Measurements from ENCODE around the gene SIL1. TPM values are rescaled to one million over a fixed set of nuclear protein-coding genes. Genes with fewer than 3 reads are reported as not detected.
"Not testable (repeated sequence)": the region's sequence is repeated elsewhere in the genome, so short reads cannot be mapped to it uniquely, and the experiment has no call there.

The SIL1 gene
- total RNA-seq, 2 experiments from 2014 or later, result 21.4 to 29.6 TPM

- no peak for DNase-seq
- Mint-ChIP-seq H3K4me1 (ENCODE audit: low read depth) (no peaks in the 10 kb centered on the region), H3K36me3 (ENCODE audit: low read depth) (peaks cover 7% of the 10 kb centered on the region), H3K9me3 (no peaks in the 10 kb centered on the region), H3K27ac (no peak overlapping the region), H3K27me3 (ENCODE audit: low read depth) (no peaks in the 10 kb centered on the region), H3K4me3 (no peak overlapping the region)
- intact Hi-C loops (cut with micrococcal nuclease), result no loop called here
- CTCF ChIA-PET, result interaction anchor here (0.5 kb wide), 1 partner anchor 358 kb away, joined by 4 read pairs; no protein-coding TSS in a partner anchor
Observed at GRCh38 chr5:139043157-139043905, 154.8 kb downstream of the SIL1 start.

GRCh38 chr5:139040081-139040480 lies 158.1 kb downstream of the SIL1 start:
- H3K4me1 Mint-ChIP-seq (ENCODE audit: low read depth), result peaks cover 5% of the 10 kb centered on the region
- H3K27ac Mint-ChIP-seq, result no peak overlapping the region
- no peaks in the 10 kb centered on the region for H3K27me3 Mint-ChIP-seq (ENCODE audit: low read depth)
- no peak for DNase-seq
- H3K36me3 Mint-ChIP-seq (ENCODE audit: low read depth), result peaks cover 18% of the 10 kb centered on the region
- CTCF ChIA-PET, result no interaction called here
- peaks cover 11% of the 10 kb centered on the region for H3K9me3 Mint-ChIP-seq
- intact Hi-C loops (cut with micrococcal nuclease), result no loop called here
- H3K4me3 Mint-ChIP-seq, result no peak overlapping the region

GRCh38 chr5:139038613-139039305 lies 159.4 kb downstream of the SIL1 start:
- CTCF ChIA-PET, result no interaction called here
- Mint-ChIP-seq H3K27ac (no peak overlapping the region), H3K4me1 (ENCODE audit: low read depth) (peaks cover 5% of the 10 kb centered on the region), H3K27me3 (ENCODE audit: low read depth) (no peaks in the 10 kb centered on the region), H3K36me3 (ENCODE audit: low read depth) (peaks cover 18% of the 10 kb centered on the region), H3K4me3 (no peak overlapping the region), H3K9me3 (peaks cover 11% of the 10 kb centered on the region)
- DNase-seq, result no peak
- intact Hi-C loops (cut with micrococcal nuclease), result no loop called here

GRCh38 chr5:139037732-139038131 lies 160.4 kb downstream of the SIL1 start:
- Mint-ChIP-seq H3K27ac (no peak overlapping the region), H3K4me3 (no peak overlapping the region), H3K36me3 (ENCODE audit: low read depth) (peaks cover 18% of the 10 kb centered on the region), H3K4me1 (ENCODE audit: low read depth) (peaks cover 5% of the 10 kb centered on the region), H3K9me3 (peaks cover 18% of the 10 kb centered on the region), H3K27me3 (ENCODE audit: low read depth) (no peaks in the 10 kb centered on the region)
- peak; percentile 18 for DNase-seq
- CTCF ChIA-PET, result no interaction called here
- intact Hi-C loops (cut with micrococcal nuclease), result no loop called here

GRCh38 chr5:139036332-139036731 lies 161.8 kb downstream of the SIL1 start:
- H3K27me3 Mint-ChIP-seq (ENCODE audit: low read depth); H3K4me3 Mint-ChIP-seq; intact Hi-C loops (cut with micrococcal nuclease); CTCF ChIA-PET; H3K4me1 Mint-ChIP-seq (ENCODE audit: low read depth); H3K27ac Mint-ChIP-seq; DNase-seq: not testable (repeated sequence)
- Mint-ChIP-seq H3K36me3 (ENCODE audit: low read depth) (peaks cover 17% of the 10 kb centered on the region), H3K9me3 (peaks cover 18% of the 10 kb centered on the region)

- no peak overlapping the region for H3K4me3 Mint-ChIP-seq
- no peaks in the 10 kb centered on the region for H3K27me3 Mint-ChIP-seq (ENCODE audit: low read depth)
- no peaks in the 10 kb centered on the region for H3K9me3 Mint-ChIP-seq
- H3K27ac Mint-ChIP-seq, result no peak overlapping the region
- no peak for DNase-seq
- intact Hi-C loops (cut with micrococcal nuclease), result no loop called here
- peaks cover 5% of the 10 kb centered on the region for H3K4me1 Mint-ChIP-seq (ENCODE audit: low read depth)
- CTCF ChIA-PET, result no interaction called here
- H3K36me3 Mint-ChIP-seq (ENCODE audit: low read depth), result peaks cover 14% of the 10 kb centered on the region
Observed at GRCh38 chr5:139027150-139027549, 171.0 kb downstream of the SIL1 start.

- Mint-ChIP-seq H3K4me1 (ENCODE audit: low read depth) (peaks cover 5% of the 10 kb centered on the region), H3K36me3 (ENCODE audit: low read depth) (peaks cover 17% of the 10 kb centered on the region), H3K4me3 (no peak overlapping the region), H3K27ac (no peak overlapping the region), H3K27me3 (ENCODE audit: low read depth) (no peaks in the 10 kb centered on the region), H3K9me3 (no peaks in the 10 kb centered on the region)
- intact Hi-C loops (cut with micrococcal nuclease), result no loop called here
- CTCF ChIA-PET, result no interaction called here
- no peak for DNase-seq
Observed at GRCh38 chr5:139025651-139026050, 172.5 kb downstream of the SIL1 start.

- CTCF ChIA-PET, result interaction anchor here (0.6 kb wide), 1 partner anchor 148 kb away, joined by 5 read pairs; no protein-coding TSS in a partner anchor
- DNase-seq, result no peak
- Mint-ChIP-seq H3K9me3 (no peaks in the 10 kb centered on the region), H3K36me3 (ENCODE audit: low read depth) (peaks cover 31% of the 10 kb centered on the region), H3K4me3 (no peak overlapping the region), H3K27me3 (ENCODE audit: low read depth) (no peaks in the 10 kb centered on the region), H3K4me1 (ENCODE audit: low read depth) (peaks cover 5% of the 10 kb centered on the region), H3K27ac (no peak overlapping the region)
- intact Hi-C loops (cut with micrococcal nuclease), result no loop called here
Observed at GRCh38 chr5:139023286-139023685, 174.9 kb downstream of the SIL1 start.

GRCh38 chr5:139022528-139022927 lies 175.6 kb downstream of the SIL1 start:
- Mint-ChIP-seq H3K9me3 (no peaks in the 10 kb centered on the region), H3K27ac (no peak overlapping the region), H3K4me1 (ENCODE audit: low read depth) (no peaks in the 10 kb centered on the region), H3K36me3 (ENCODE audit: low read depth) (peaks cover 33% of the 10 kb centered on the region), H3K4me3 (no peak overlapping the region), H3K27me3 (ENCODE audit: low read depth) (no peaks in the 10 kb centered on the region)
- intact Hi-C loops (cut with micrococcal nuclease), result no loop called here
- DNase-seq, result no peak
- CTCF ChIA-PET, result interaction anchor here (0.6 kb wide), 1 partner anchor 147 kb away, joined by 5 read pairs; no protein-coding TSS in a partner anchor

- Mint-ChIP-seq H3K27me3 (ENCODE audit: low read depth) (no peaks in the 10 kb centered on the region), H3K36me3 (ENCODE audit: low read depth) (peaks cover 26% of the 10 kb centered on the region), H3K4me3 (no peak overlapping the region), H3K9me3 (no peaks in the 10 kb centered on the region), H3K27ac (no peak overlapping the region), H3K4me1 (ENCODE audit: low read depth) (no peaks in the 10 kb centered on the region)
- DNase-seq, result no peak
- intact Hi-C loops (cut with micrococcal nuclease), result no loop called here
- CTCF ChIA-PET, result interaction anchor here (1.0 kb wide), 1 partner anchor 241 kb away, joined by 3 read pairs; no protein-coding TSS in a partner anchor
Observed at GRCh38 chr5:139021346-139021745, 176.8 kb downstream of the SIL1 start.

GRCh38 chr5:139019880-139020279 lies 178.3 kb downstream of the SIL1 start:
- Mint-ChIP-seq H3K4me3 (no peak overlapping the region), H3K9me3 (no peaks in the 10 kb centered on the region), H3K4me1 (ENCODE audit: low read depth) (no peaks in the 10 kb centered on the region), H3K27ac (no peak overlapping the region), H3K36me3 (ENCODE audit: low read depth) (peaks cover 30% of the 10 kb centered on the region), H3K27me3 (ENCODE audit: low read depth) (no peaks in the 10 kb centered on the region)
- CTCF ChIA-PET, result no interaction called here
- no peak for DNase-seq
- intact Hi-C loops (cut with micrococcal nuclease), result no loop called here

- Mint-ChIP-seq H3K36me3 (ENCODE audit: low read depth) (peaks cover 28% of the 10 kb centered on the region), H3K27ac (no peak overlapping the region), H3K9me3 (no peaks in the 10 kb centered on the region), H3K4me3 (no peak overlapping the region), H3K4me1 (ENCODE audit: low read depth) (no peaks in the 10 kb centered on the region), H3K27me3 (ENCODE audit: low read depth) (no peaks in the 10 kb centered on the region)
- intact Hi-C loops (cut with micrococcal nuclease), result no loop called here
- DNase-seq, result no peak
- CTCF ChIA-PET, result no interaction called here
Observed at GRCh38 chr5:139019211-139019610, 179.0 kb downstream of the SIL1 start.

- no peak overlapping the region for H3K4me3 Mint-ChIP-seq
- no peak for DNase-seq
- CTCF ChIA-PET, result no interaction called here
- H3K36me3 Mint-ChIP-seq (ENCODE audit: low read depth), result peaks cover 31% of the 10 kb centered on the region
- no peaks in the 10 kb centered on the region for H3K9me3 Mint-ChIP-seq
- H3K4me1 Mint-ChIP-seq (ENCODE audit: low read depth), result no peaks in the 10 kb centered on the region
- no peak overlapping the region for H3K27ac Mint-ChIP-seq
- no peaks in the 10 kb centered on the region for H3K27me3 Mint-ChIP-seq (ENCODE audit: low read depth)
- intact Hi-C loops (cut with micrococcal nuclease), result no loop called here
Observed at GRCh38 chr5:139017624-139018023, 180.5 kb downstream of the SIL1 start.

Data from activated naive CD4-positive, alpha-beta T cell treated with anti-CD3 and anti-CD28 coated beads for 36 hours (primary cell).